ENCODE results near the gene ZBTB44.

ZBTB44 gene

GRCh38 chr11:130314184-130314749 lies 450 bp downstream of the ZBTB44 start:
- no peak for TF ChIP-seq CTCF (IDR thresholded peaks at IDR 0.05; ENCODE audit: poor library complexity, severe bottlenecking)
- peak; percentile 68 for ATAC-seq (ENCODE audit: low read depth)
- Histone ChIP-seq H3K4me3 (ENCODE audit: severe bottlenecking) (peak overlapping the region; percentile 99), H3K9me3 (ENCODE audit: severe bottlenecking) (no peaks in the 10 kb centered on the region), H3K4me1 (ENCODE audit: insufficient read depth, poor library complexity, severe bottlenecking) (peaks cover 18% of the 10 kb centered on the region), H3K36me3 (ENCODE audit: low read depth) (no peaks in the 10 kb centered on the region; the same call in 1 of the 2 replicates), H3K27me3 (ENCODE audit: insufficient read depth, poor library complexity, severe bottlenecking) (no peaks in the 10 kb centered on the region), H3K27ac (ENCODE audit: poor library complexity, severe bottlenecking) (peak overlapping the region; percentile 81)
- no peak for DNase-seq (ENCODE audit: low spot score)

- Histone ChIP-seq H3K36me3 (ENCODE audit: low read depth) (no peaks in the 10 kb centered on the region; the same call in 1 of the 2 replicates), H3K4me3 (ENCODE audit: severe bottlenecking) (peak overlapping the region; percentile 99), H3K4me1 (ENCODE audit: insufficient read depth, poor library complexity, severe bottlenecking) (peaks cover 18% of the 10 kb centered on the region), H3K9me3 (ENCODE audit: severe bottlenecking) (no peaks in the 10 kb centered on the region), H3K27ac (ENCODE audit: poor library complexity, severe bottlenecking) (peak overlapping the region; percentile 81), H3K27me3 (ENCODE audit: insufficient read depth, poor library complexity, severe bottlenecking) (no peaks in the 10 kb centered on the region)
- TF ChIP-seq CTCF (IDR thresholded peaks at IDR 0.05; ENCODE audit: poor library complexity, severe bottlenecking): no peak
- DNase-seq (ENCODE audit: low spot score): peak; percentile 60
- ATAC-seq (ENCODE audit: low read depth): no peak; the same call in 2 of the 3 replicates
Measured at GRCh38 chr11:130313383-130314183, 1.1 kb downstream of the ZBTB44 start.

GRCh38 chr11:130312046-130312445 lies 2.7 kb downstream of the ZBTB44 start:
- no peaks in the 10 kb centered on the region for H3K9me3 ChIP-seq (ENCODE audit: severe bottlenecking)
- DNase-seq (ENCODE audit: low spot score) (no peak), ATAC-seq (ENCODE audit: low read depth) (no peak)
- peaks cover 3% of the 10 kb centered on the region; the same call in 1 of the 2 replicates for H3K36me3 ChIP-seq (ENCODE audit: low read depth)
- H3K27ac ChIP-seq (ENCODE audit: poor library complexity, severe bottlenecking): no peak overlapping the region
- H3K27me3 ChIP-seq (ENCODE audit: insufficient read depth, poor library complexity, severe bottlenecking): no peaks in the 10 kb centered on the region
- TF ChIP-seq CTCF (IDR thresholded peaks at IDR 0.05; ENCODE audit: poor library complexity, severe bottlenecking): no peak
- H3K4me3 ChIP-seq (ENCODE audit: severe bottlenecking): no peak overlapping the region
- peaks cover 18% of the 10 kb centered on the region for H3K4me1 ChIP-seq (ENCODE audit: insufficient read depth, poor library complexity, severe bottlenecking)

GRCh38 chr11:130310622-130311021 lies 4.1 kb downstream of the ZBTB44 start:
- H3K9me3 ChIP-seq (ENCODE audit: severe bottlenecking): no peaks in the 10 kb centered on the region
- no peak for DNase-seq (ENCODE audit: low spot score)
- peaks cover 3% of the 10 kb centered on the region; the same call in 1 of the 2 replicates for H3K36me3 ChIP-seq (ENCODE audit: low read depth)
- H3K27me3 ChIP-seq (ENCODE audit: insufficient read depth, poor library complexity, severe bottlenecking): no peaks in the 10 kb centered on the region
- peaks cover 18% of the 10 kb centered on the region for H3K4me1 ChIP-seq (ENCODE audit: insufficient read depth, poor library complexity, severe bottlenecking)
- H3K27ac ChIP-seq (ENCODE audit: poor library complexity, severe bottlenecking): no peak overlapping the region
- no peak for TF ChIP-seq CTCF (IDR thresholded peaks at IDR 0.05; ENCODE audit: poor library complexity, severe bottlenecking)
- no peak overlapping the region for H3K4me3 ChIP-seq (ENCODE audit: severe bottlenecking)
- ATAC-seq (ENCODE audit: low read depth): no peak
